Measurements from ENCODE around the gene KRT71. TPM values are rescaled to one million over a fixed set of nuclear protein-coding genes. Genes with fewer than 3 reads are reported as not detected.
"Not testable (repeated sequence)": the region's sequence is repeated elsewhere in the genome, so short reads cannot be mapped to it uniquely, and the experiment has no call there.

The KRT71 gene
- total RNA-seq, 2 donors from 2014 or later, result not detected

GRCh38 chr12:52515319-52515646, 37.7 kb downstream of the KRT71 start:
- no peak for DNase-seq
- ATAC-seq, result no peak
- intact Hi-C loops (cut with DNase I, micrococcal nuclease), result no loop called here

GRCh38 chr12:52514471-52515318, 38.2 kb downstream of the KRT71 start:
- no peak for DNase-seq
- intact Hi-C loops (cut with DNase I, micrococcal nuclease), result no loop called here
- ATAC-seq, result no peak

GRCh38 chr12:52513736-52514135, 39.2 kb downstream of the KRT71 start:
- intact Hi-C loops (cut with DNase I, micrococcal nuclease), result no loop called here
- ATAC-seq, result no peak
- no peak for DNase-seq

GRCh38 chr12:52508211-52508610, 44.7 kb downstream of the KRT71 start:
- intact Hi-C loops (cut with DNase I, micrococcal nuclease), result loop anchor here in 1 of 2 donors (5.0 to 10.0 kb wide), 2 partner anchors 116 to 133 kb away; no protein-coding TSS in a partner anchor
- ATAC-seq, result no peak
- DNase-seq, result no peak

- intact Hi-C loops (cut with DNase I, micrococcal nuclease), result loop anchor here in 1 of 2 donors (5.0 to 10.0 kb wide), 2 partner anchors 115 to 132 kb away; no protein-coding TSS in a partner anchor
- DNase-seq, result no peak
- peak; percentile 48 for ATAC-seq
These were observed 45.9 kb downstream of the KRT71 start for GRCh38 chr12:52506858-52507715.

- intact Hi-C loops (cut with DNase I, micrococcal nuclease), result loop anchor here in 1 of 2 donors (10.0 kb wide), 1 partner anchor 128 kb away; no protein-coding TSS in a partner anchor
- DNase-seq (no peak), ATAC-seq (no peak)
These were observed 50.1 kb downstream of the KRT71 start for GRCh38 chr12:52502877-52503276.

GRCh38 chr12:52501490-52501889, 51.5 kb downstream of the KRT71 start:
- DNase-seq, result no peak
- ATAC-seq, result no peak
- intact Hi-C loops (cut with DNase I, micrococcal nuclease), result loop anchor here in 1 of 2 donors (10.0 kb wide), 1 partner anchor 127 kb away; no protein-coding TSS in a partner anchor

GRCh38 chr12:52500574-52500973, 52.4 kb downstream of the KRT71 start:
- not testable (repeated sequence) for DNase-seq, ATAC-seq
- intact Hi-C loops (cut with DNase I, micrococcal nuclease), result loop anchor here in 1 of 2 donors (10.0 kb wide), 1 partner anchor 126 kb away; no protein-coding TSS in a partner anchor

- intact Hi-C loops (cut with DNase I, micrococcal nuclease), result loop anchor here in 1 of 2 donors (10.0 kb wide), 1 partner anchor 125 kb away; no protein-coding TSS in a partner anchor
- ATAC-seq (no peak), DNase-seq (no peak)
These were observed 53.0 kb downstream of the KRT71 start for GRCh38 chr12:52499806-52500560.

GRCh38 chr12:52498946-52499345, 54.0 kb downstream of the KRT71 start:
- ATAC-seq (no peak), DNase-seq (no peak)
- intact Hi-C loops (cut with DNase I, micrococcal nuclease), result no loop called here

- no peak for ATAC-seq
- intact Hi-C loops (cut with DNase I, micrococcal nuclease), result no loop called here
- no peak for DNase-seq
These were observed 55.0 kb downstream of the KRT71 start for GRCh38 chr12:52497975-52498374.

- ATAC-seq (no peak), DNase-seq (no peak)
- intact Hi-C loops (cut with DNase I, micrococcal nuclease), result no loop called here
These were observed 56.3 kb downstream of the KRT71 start for GRCh38 chr12:52496590-52497071.

- intact Hi-C loops (cut with DNase I, micrococcal nuclease), result no loop called here
- DNase-seq (no peak), ATAC-seq (no peak)
These were observed 56.9 kb downstream of the KRT71 start for GRCh38 chr12:52496054-52496453.

- ATAC-seq (peak; percentile 27), DNase-seq (no peak)
- intact Hi-C loops (cut with DNase I, micrococcal nuclease), result no loop called here
These were observed 57.6 kb downstream of the KRT71 start for GRCh38 chr12:52495389-52495788.

GRCh38 chr12:52494518-52494917, 58.4 kb downstream of the KRT71 start:
- no peak for DNase-seq
- intact Hi-C loops (cut with DNase I, micrococcal nuclease), result no loop called here

GRCh38 chr12:52494100-52494499, 58.8 kb downstream of the KRT71 start:
- ATAC-seq, result no peak
- intact Hi-C loops (cut with DNase I, micrococcal nuclease), result no loop called here
- DNase-seq, result no peak

More at GRCh38 chr12:52494518-52494917, 58.4 kb downstream of the KRT71 start:
- no peak for ATAC-seq
